Activated CD4-positive, alpha-beta T cell treated with anti-CD3 and anti-CD28 coated beads for 36 hours (primary cell): ENCODE data around the gene GPC1. TPM values are rescaled to one million over a fixed set of nuclear protein-coding genes. Genes with fewer than 3 reads are reported as not detected.
"Not testable (repeated sequence)": the region's sequence is repeated elsewhere in the genome, so short reads cannot be mapped to it uniquely, and the experiment has no call there.

Experiments
- ATAC-seq: fragments of 200-7000 bp; cut with Tn5 transposase; one replicate; pipeline ENCODE4 v1.10.0; 2021; ENCODE audit warnings: mild to moderate bottlenecking, moderate library complexity
- CTCF ChIA-PET: fragments of 350-600 bp; sonication (Branson Sonifier 250); formaldehyde crosslinking; loops from one replicate; lab custom pipeline; 2021; ENCODE audit warnings: antibody characterized with exemption; lab: Charles Lee
- POLR2A ChIA-PET: fragments of 350-600 bp; sonication (Branson Sonifier 250); formaldehyde crosslinking; loops from one replicate; lab custom pipeline; 2021; ENCODE audit warnings: antibody characterized with exemption, inconsistent platforms; lab: Charles Lee
- DNase-seq: peaks from one replicate; pipeline ENCODE4 v3.0.0-alpha.2; 2020
- H3K27ac Mint-ChIP-seq: one replicate; pipeline ENCODE4 v1.8.0; 2021; ENCODE audit warnings: mixed read lengths
- H3K27me3 Mint-ChIP-seq: one replicate; pipeline ENCODE4 v1.8.0; 2021; ENCODE audit warnings: mixed read lengths
- H3K36me3 Mint-ChIP-seq: one replicate; pipeline ENCODE4 v1.8.0; 2021; ENCODE audit warnings: low read depth, mixed read lengths
- H3K4me1 Mint-ChIP-seq: one replicate; pipeline ENCODE4 v1.8.0; 2021; ENCODE audit warnings: mixed read lengths
- H3K4me3 Mint-ChIP-seq: one replicate; pipeline ENCODE4 v1.8.0; 2021; ENCODE audit warnings: mild to moderate bottlenecking, moderate library complexity, mixed read lengths
- H3K9me3 Mint-ChIP-seq: one replicate; pipeline ENCODE4 v1.8.0; 2021; ENCODE audit warnings: low read depth, mixed read lengths
- intact Hi-C, 2 experiments: fragments of 100-400 bp; cut with DNase I in 1 of 2; cut with micrococcal nuclease in 1 of 2; formaldehyde crosslinking; loops; one replicate each; pipeline versions ENCODE4 v1.14.2 to v1.15.1; 2022 to 2024; cut with DNase I, micrococcal nuclease
- total RNA-seq, 2 experiments: library from RNA; stranded (reverse); gene quantifications; one replicate each; pipeline ENCODE4 v1.2.3, GENCODE V29; 2021

Gene GPC1, protein sequence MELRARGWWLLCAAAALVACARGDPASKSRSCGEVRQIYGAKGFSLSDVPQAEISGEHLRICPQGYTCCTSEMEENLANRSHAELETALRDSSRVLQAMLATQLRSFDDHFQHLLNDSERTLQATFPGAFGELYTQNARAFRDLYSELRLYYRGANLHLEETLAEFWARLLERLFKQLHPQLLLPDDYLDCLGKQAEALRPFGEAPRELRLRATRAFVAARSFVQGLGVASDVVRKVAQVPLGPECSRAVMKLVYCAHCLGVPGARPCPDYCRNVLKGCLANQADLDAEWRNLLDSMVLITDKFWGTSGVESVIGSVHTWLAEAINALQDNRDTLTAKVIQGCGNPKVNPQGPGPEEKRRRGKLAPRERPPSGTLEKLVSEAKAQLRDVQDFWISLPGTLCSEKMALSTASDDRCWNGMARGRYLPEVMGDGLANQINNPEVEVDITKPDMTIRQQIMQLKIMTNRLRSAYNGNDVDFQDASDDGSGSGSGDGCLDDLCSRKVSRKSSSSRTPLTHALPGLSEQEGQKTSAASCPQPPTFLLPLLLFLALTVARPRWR
- total RNA-seq, result 1 to 10 TPM; 1.7 to 2.0 TPM

DNA sequence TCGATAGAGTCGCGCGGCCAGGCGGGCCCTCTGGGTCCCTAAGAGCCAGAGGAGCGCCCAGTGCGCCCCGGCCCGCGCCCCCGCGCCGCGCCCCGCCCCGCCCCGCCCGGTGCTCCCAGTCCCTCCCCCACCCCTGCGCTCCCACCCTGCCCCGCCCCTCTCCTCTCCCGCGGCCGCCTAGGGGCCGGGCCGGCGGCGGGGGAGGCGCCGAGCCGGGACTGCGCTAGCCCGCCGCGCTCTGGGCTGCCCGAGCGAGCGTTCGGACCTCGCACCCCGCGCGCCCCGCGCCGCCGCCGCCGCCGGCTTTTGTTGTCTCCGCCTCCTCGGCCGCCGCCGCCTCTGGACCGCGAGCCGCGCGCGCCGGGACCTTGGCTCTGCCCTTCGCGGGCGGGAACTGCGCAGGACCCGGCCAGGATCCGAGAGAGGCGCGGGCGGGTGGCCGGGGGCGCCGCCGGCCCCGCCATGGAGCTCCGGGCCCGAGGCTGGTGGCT, at the start of gene GPC1:
GPC1 (plus strand) TSS at position 207 of the 491 bp plus-strand sequence; CDS start at position 463, 256 bp downstream.
- Mint-ChIP-seq H3K27ac (peak within 1 kb of the TSS; percentile 26), H3K36me3 (no peaks in the 10 kb centered on the region), H3K4me3 (peak within 1 kb of the TSS; percentile 68), H3K4me1 (peaks cover 12% of the 10 kb centered on the region), H3K27me3 (peaks cover 15% of the 10 kb centered on the region), H3K9me3 (no peaks in the 10 kb centered on the region)
- peak; percentile 64 for ATAC-seq
- ChIA-PET POLR2A (no interaction called here), CTCF (interaction anchor here (1.2 to 1.6 kb wide), 2 partner anchors 203 to 374 kb away, joined by 5 read pairs; no protein-coding TSS in a partner anchor)
- intact Hi-C loops, result loop anchor here (1.0 to 10.0 kb wide), 8 partner anchors 33 to 1034 kb away; partner anchors contain the start of genes COPS9 (in 2 of the 2), CAPN10 (in 1 of the 2), DUSP28 (in 1 of the 2) and HDAC4 (in 1 of the 2)
- peak; percentile 74 for DNase-seq

DNA sequence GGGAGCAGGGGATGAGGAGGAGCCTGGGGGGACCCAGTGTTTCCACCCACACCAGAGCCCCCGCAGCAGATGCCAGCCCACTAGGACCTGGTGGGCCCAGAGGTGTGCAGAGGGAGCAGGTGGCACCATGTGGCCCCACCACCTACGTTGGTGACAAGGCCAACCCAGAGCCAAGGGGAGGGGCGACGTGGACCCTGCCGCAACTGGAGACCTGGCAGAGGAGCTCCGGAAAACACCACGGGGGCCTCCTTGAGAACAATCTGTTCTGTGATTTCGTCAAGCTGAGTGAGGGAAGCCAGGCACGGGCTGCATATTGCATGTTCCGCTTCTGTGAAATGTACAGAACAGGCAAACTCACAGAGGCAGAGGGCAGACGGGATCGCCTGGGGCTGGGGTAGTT, 49.1 kb upstream of the GPC1 start:
- ChIA-PET CTCF (interaction anchor here (0.6 to 0.8 kb wide), 3 partner anchors 152 to 291 kb away, joined by 3 to 4 read pairs (median 3); no protein-coding TSS in a partner anchor), POLR2A (no interaction called here)
- H3K9me3 Mint-ChIP-seq, result no peaks in the 10 kb centered on the region
- intact Hi-C loops, result no loop called here
- peaks cover 6% of the 10 kb centered on the region for H3K4me1 Mint-ChIP-seq
- peaks cover 4% of the 10 kb centered on the region for H3K27me3 Mint-ChIP-seq
- H3K4me3 Mint-ChIP-seq, result no peak overlapping the region
- H3K36me3 Mint-ChIP-seq, result no peaks in the 10 kb centered on the region
- no peak overlapping the region for H3K27ac Mint-ChIP-seq
- DNase-seq (no peak), ATAC-seq (no peak)

DNA sequence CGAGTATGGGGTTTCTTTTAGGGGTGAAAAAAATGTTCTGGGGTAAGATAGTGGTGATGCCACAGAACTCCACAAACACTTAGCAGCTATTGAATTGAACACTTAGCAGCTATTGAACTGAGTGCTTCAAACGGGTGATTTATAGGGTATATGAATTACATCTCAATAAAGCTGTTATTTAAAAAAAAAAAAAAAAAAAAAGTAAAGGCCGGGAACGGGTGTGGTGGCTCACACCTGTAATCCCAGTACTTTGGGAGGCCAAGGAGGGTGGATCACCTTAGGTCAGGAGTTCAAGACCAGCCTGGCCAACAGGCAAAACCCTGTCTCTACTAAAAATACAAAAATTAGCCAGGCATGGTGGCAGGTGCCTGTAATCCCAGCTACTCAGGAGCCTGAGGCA, 48.7 kb upstream of the GPC1 start:
- POLR2A ChIA-PET, H3K9me3 Mint-ChIP-seq, ATAC-seq, H3K27ac Mint-ChIP-seq, H3K4me1 Mint-ChIP-seq, DNase-seq, H3K4me3 Mint-ChIP-seq, H3K36me3 Mint-ChIP-seq, H3K27me3 Mint-ChIP-seq, intact Hi-C loops: not testable (repeated sequence)
- CTCF ChIA-PET, result interaction anchor here (0.6 to 0.8 kb wide), 2 partner anchors 152 to 208 kb away, joined by 3 to 4 read pairs; no protein-coding TSS in a partner anchor

DNA sequence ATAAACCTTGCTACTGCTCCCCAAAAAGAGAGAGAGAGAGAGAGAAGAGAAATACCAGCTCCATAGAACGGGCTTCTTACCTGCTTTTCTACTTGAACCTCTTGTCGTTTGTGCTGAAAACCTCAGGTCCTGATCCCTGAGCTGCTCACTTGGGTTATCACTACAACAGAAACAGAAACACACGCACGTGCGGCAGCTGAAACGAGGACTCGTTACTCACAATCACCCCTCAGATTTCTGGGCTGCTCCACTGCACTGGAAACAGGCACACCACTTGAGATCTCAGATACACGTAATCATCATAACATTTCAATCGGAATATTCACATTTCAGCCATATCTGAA, 48.2 kb upstream of the GPC1 start:
- no peak for ATAC-seq
- Mint-ChIP-seq H3K4me1 (peaks cover 4% of the 10 kb centered on the region), H3K27ac (no peak overlapping the region), H3K36me3 (no peaks in the 10 kb centered on the region), H3K27me3 (peaks cover 4% of the 10 kb centered on the region), H3K4me3 (no peak overlapping the region), H3K9me3 (no peaks in the 10 kb centered on the region)
- ChIA-PET POLR2A (no interaction called here), CTCF (no interaction called here)
- intact Hi-C loops, result no loop called here
- DNase-seq, result no peak

DNA sequence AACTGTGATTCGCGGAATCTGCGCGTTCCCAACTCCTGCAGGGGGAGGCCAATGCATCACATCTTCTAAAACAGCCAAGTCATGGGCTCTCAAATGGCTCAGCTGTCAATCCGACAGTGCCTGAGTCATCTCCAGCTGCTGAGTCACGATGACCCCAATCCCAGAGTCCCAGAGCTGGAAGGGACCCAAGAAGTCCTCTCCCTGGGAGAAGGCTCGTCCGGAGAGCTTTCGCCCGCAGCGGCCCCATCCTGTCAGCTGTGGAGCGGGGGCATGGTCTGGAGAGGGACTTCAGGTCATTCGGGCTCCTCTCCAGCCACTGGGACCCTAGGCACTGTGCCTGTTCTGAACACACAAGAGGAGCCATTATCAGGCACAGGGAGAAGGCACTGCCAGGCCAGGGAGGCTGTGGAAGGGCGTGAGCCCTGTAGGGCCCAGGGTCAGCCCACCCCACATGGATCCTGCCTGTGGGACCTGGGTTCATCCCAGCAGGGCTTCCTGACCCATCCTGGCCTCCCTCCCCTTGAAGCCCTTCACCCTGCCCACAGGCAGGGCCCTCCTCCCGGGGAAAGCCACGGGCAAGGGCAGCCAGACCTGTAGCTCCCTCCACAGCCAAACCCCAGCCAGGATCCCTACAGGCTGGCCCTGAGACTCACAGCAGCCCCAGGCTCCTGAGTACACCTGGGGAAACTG, 47.6 kb upstream of the GPC1 start:
- no peaks in the 10 kb centered on the region for H3K36me3 Mint-ChIP-seq
- POLR2A ChIA-PET, result no interaction called here
- ATAC-seq, result no peak
- intact Hi-C loops, result no loop called here
- H3K4me1 Mint-ChIP-seq, result peaks cover 9% of the 10 kb centered on the region
- CTCF ChIA-PET, result interaction anchor here (0.7 kb wide), 1 partner anchor 315 kb away, joined by 5 read pairs; no protein-coding TSS in a partner anchor
- H3K9me3 Mint-ChIP-seq, result no peaks in the 10 kb centered on the region
- DNase-seq, result no peak
- H3K27me3 Mint-ChIP-seq, result peaks cover 4% of the 10 kb centered on the region
- no peak overlapping the region for H3K27ac Mint-ChIP-seq
- H3K4me3 Mint-ChIP-seq, result no peak overlapping the region

DNA sequence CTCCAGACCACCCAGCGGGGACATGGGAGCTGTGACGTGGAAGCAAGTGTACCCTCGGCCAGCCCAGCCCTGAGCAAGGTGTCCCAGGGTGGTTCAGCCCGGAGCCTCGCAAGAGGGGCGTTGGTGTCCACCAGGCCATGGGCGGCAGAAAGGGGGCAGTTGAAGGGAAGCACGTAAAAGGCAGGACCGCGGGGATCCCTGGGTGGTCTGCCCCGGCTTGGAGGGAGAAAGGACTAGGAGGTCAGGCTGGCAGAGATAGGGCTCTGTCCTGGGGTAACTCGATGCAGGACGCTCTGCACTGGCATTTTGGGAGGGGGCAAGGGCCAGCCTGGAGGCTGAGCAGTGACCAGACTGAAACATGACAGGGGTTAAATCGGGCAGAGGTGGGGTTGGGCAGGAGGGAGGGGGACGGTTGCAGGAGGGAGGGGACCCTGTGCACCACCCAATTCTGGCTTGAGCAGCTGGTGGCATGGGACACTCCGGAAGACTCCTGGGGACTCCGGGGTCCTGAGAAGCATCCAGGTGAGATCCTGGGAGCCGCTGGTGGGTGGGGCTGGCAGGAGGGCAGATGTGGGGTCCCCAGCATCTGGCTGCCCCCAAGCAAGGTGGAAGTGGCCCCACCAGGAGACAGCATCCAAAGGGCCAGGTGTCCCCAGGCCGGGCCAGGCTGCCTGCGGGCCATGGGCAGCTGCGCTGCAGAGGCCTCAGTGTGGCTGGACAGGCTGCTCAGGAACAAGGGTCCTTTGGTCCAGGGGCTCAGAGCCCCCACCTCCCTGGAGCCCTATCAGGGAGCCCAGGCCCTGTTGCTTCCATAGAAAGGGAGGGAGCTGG, 46.8 kb upstream of the GPC1 start:
- no peak overlapping the region for H3K4me3 Mint-ChIP-seq
- H3K27ac Mint-ChIP-seq, result no peak overlapping the region
- DNase-seq (no peak), ATAC-seq (no peak)
- no peaks in the 10 kb centered on the region for H3K36me3 Mint-ChIP-seq
- ChIA-PET POLR2A (no interaction called here), CTCF (interaction anchor here (0.7 kb wide), 1 partner anchor 315 kb away, joined by 5 read pairs; no protein-coding TSS in a partner anchor)
- intact Hi-C loops, result no loop called here
- H3K27me3 Mint-ChIP-seq, result peaks cover 3% of the 10 kb centered on the region
- peaks cover 9% of the 10 kb centered on the region for H3K4me1 Mint-ChIP-seq
- H3K9me3 Mint-ChIP-seq, result no peaks in the 10 kb centered on the region

DNA sequence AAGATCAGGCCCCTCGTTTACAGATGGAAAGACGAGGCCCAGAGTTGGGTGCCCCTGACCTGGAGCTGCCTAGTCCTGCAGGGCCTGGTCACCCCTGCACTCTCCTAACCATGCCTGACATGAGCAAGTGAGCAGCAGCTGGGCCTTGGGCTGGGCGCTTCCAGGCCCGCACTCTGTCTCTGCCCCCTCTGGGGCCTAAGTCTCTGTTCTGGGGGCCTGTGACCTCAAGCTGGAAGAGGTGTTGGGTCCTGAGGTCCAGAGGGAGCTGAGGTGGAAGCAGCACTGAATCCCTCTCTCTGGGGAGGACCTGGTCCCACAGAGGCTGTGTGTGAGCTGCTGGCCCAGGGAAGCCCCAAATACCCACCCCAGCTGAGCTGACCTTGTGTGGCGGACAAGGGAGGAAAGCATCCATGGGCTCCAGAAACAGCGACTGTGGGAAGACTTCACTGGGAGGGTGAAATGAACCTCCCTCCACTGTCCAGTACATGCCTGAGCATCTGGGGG, 46.1 kb upstream of the GPC1 start:
- POLR2A ChIA-PET, result no interaction called here
- Mint-ChIP-seq H3K27ac (no peak overlapping the region), H3K9me3 (no peaks in the 10 kb centered on the region), H3K4me3 (no peak overlapping the region), H3K27me3 (no peaks in the 10 kb centered on the region), H3K4me1 (peaks cover 9% of the 10 kb centered on the region), H3K36me3 (no peaks in the 10 kb centered on the region)
- CTCF ChIA-PET, result no interaction called here
- ATAC-seq (no peak), DNase-seq (no peak)
- intact Hi-C loops, result no loop called here

DNA sequence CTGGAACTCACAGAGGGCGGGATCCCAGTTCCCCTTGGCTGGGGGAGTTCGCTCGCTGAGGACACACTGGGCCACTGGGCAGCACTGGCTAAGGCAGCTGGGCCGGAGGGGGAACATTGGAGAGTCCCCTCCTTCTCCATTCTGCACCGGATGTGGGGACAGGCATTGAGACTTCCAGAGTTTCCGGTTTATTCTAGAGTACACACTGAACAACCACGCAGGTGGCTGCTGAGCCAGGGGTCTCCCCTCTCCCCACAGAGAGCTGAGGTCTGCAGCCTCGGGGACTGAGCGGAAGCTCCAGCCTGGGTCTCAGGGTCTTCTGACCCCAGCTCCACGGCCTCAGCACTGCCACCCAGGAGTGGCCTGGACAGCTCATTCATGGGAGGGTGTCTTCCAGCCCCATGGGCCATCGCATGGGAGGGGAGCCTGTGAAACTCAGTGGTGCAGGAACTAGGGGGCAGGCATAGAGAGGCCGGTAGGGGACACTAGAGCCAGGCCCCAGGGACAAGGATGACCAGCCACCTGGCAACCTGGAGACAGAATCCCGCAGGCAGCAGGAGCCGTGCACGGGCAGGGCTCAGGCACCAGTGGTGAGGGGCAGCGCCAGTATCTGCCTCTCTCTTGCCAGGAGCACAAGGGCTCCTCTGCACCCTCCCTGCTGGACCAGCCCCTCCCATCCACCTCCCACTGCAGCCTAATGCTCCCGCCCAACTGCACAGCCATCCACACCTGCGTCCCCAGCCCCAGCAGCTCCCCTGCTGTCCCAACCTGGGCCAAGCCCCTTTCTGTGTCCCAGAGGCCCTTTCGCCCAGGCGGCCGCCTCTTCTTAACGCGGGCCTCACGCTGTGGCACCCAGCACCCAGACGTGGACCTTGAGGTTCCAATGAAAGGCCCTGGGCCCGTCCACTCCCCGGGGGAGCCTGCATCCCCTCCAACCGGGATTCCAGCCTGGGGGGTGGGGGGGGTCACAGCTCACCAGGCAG, 45.1 kb upstream of the GPC1 start:
- intact Hi-C loops, result no loop called here
- Mint-ChIP-seq H3K36me3 (no peaks in the 10 kb centered on the region), H3K27me3 (no peaks in the 10 kb centered on the region), H3K4me1 (peaks cover 9% of the 10 kb centered on the region), H3K9me3 (no peaks in the 10 kb centered on the region), H3K27ac (no peak overlapping the region), H3K4me3 (no peak overlapping the region)
- ATAC-seq (no peak), DNase-seq (no peak)
- ChIA-PET POLR2A (no interaction called here), CTCF (no interaction called here)

DNA sequence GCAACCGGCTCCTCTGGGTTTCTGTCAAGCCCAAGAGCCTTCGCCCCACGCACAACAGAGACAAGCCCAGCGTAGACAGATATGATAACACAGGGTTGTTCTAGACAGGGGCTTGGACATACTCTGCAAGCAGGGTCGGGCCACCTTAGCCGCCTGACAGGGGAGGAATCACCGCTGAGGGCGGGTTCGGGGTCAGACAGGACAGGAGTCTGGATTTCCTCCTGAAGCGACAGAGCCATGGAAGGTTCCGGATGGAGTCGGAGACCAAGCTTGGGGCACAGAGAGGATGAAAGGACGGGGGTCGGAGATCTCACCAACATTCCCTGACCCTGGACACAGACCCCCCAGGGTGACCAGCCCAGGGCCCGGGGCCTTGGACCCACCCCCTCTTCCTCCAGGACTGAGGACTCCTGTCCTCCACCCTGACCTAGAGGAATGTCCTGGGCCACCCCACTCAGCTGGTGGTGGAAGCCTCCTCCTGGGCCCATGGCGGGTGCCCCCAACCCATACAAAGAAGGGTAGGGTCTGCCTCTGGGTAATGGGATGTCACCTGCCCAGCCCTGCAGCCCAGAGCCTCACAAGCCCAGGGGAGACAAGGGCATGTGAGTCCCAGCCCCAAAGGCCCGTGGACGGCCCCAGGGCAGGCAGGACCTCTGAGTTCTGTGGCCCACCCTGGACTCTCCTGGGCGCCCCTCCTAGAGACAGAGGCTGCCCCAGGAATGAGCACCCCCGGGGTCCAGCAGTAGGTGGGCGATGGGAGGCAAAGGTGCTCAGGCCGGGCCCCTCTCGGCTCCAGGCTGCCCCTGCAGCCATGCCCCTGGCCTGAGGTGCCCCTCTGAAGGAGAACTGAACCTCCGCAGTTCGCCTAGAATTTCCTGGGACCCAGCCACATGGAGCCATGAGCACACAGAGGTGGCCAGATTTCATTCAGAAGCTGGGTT, 44.1 kb upstream of the GPC1 start:
- DNase-seq, result peak; percentile 1
- Mint-ChIP-seq H3K27me3 (no peaks in the 10 kb centered on the region), H3K4me1 (peaks cover 9% of the 10 kb centered on the region)

More for the DNA sequence above, 44.1 kb upstream of the GPC1 start:
- no peak overlapping the region for H3K27ac Mint-ChIP-seq
- no peaks in the 10 kb centered on the region for H3K9me3 Mint-ChIP-seq
- H3K36me3 Mint-ChIP-seq, result no peaks in the 10 kb centered on the region
- intact Hi-C loops, result no loop called here
- no peak overlapping the region for H3K4me3 Mint-ChIP-seq
- CTCF ChIA-PET, result no interaction called here
- ATAC-seq, result no peak
- POLR2A ChIA-PET, result no interaction called here
